Endothelial cell (in vitro differentiated cells): ENCODE data around the gene PDIA5. TPM values are rescaled to one million over a fixed set of nuclear protein-coding genes. Genes with fewer than 3 reads are reported as not detected.

Experiments used
- DNase-seq: peaks from one replicate; pipeline ENCODE4 v3.0.0; 2021; ENCODE audit warnings: low spot score
- H3K27ac Mint-ChIP-seq: one replicate; pipeline ENCODE4 v1.8.0; 2021; ENCODE audit warnings: mixed read lengths, inconsistent platforms; ENCODE audit not compliant: unreplicated experiment
- H3K27me3 Mint-ChIP-seq: one replicate; pipeline ENCODE4 v1.8.0; 2021; ENCODE audit warnings: mild to moderate bottlenecking, moderate library complexity, mixed read lengths, inconsistent platforms; ENCODE audit not compliant: unreplicated experiment
- H3K36me3 Mint-ChIP-seq: one replicate; pipeline ENCODE4 v1.8.0; 2021; ENCODE audit warnings: mild to moderate bottlenecking, low read depth, mixed read lengths, inconsistent platforms; ENCODE audit not compliant: unreplicated experiment
- H3K4me1 Mint-ChIP-seq: one replicate; pipeline ENCODE4 v1.8.0; 2021; ENCODE audit warnings: mild to moderate bottlenecking, mixed read lengths, inconsistent platforms; ENCODE audit not compliant: unreplicated experiment
- H3K4me3 Mint-ChIP-seq: one replicate; pipeline ENCODE4 v1.8.0; 2021; ENCODE audit warnings: mild to moderate bottlenecking, mixed read lengths, inconsistent platforms; ENCODE audit not compliant: unreplicated experiment
- H3K9me3 Mint-ChIP-seq: one replicate; pipeline ENCODE4 v1.8.0; 2021; ENCODE audit warnings: mixed read lengths, inconsistent platforms; ENCODE audit not compliant: unreplicated experiment
- CTCF ChIP-seq: fragments of 200-600 bp; sonication (generic); IDR thresholded peaks from one replicate; pipeline ENCODE4 v1.5.0; 2021; ENCODE audit warnings: antibody characterized with exemption; ENCODE audit not compliant: unreplicated experiment
- total RNA-seq: library from RNA; stranded (reverse); fragmentation: NEBNext Ultra II Directional; extraction: Animal tissue kit (Norgen Biotek cat#: 25700); gene quantifications from one replicate; pipeline ENCODE4 v1.2.1, GENCODE V29; 2021; ENCODE audit not compliant: unreplicated experiment

Gene PDIA5
- total RNA-seq, 1 donor from 2014 or later = 32.8 TPM

- no peak for DNase-seq
Observed at GRCh38 chr3:123070510-123070909, 3.7 kb downstream of the PDIA5 start.

GRCh38 chr3:123071146-123071545 is 4.3 kb downstream of the PDIA5 start:
- H3K27me3 Mint-ChIP-seq = peaks cover 9% of the 10 kb centered on the region
- no peak for DNase-seq
- H3K4me3 Mint-ChIP-seq = no peak overlapping the region
- H3K9me3 Mint-ChIP-seq = no peaks in the 10 kb centered on the region
- peaks cover 12% of the 10 kb centered on the region for H3K4me1 Mint-ChIP-seq
- no peak overlapping the region for H3K27ac Mint-ChIP-seq
- H3K36me3 Mint-ChIP-seq = no peaks in the 10 kb centered on the region
- no peak for TF ChIP-seq CTCF

More at GRCh38 chr3:123070510-123070909, 3.7 kb downstream of the PDIA5 start:
- peaks cover 12% of the 10 kb centered on the region for H3K4me1 Mint-ChIP-seq
- TF ChIP-seq CTCF = no peak
- H3K9me3 Mint-ChIP-seq = no peaks in the 10 kb centered on the region
- H3K27ac Mint-ChIP-seq = no peak overlapping the region
- no peaks in the 10 kb centered on the region for H3K36me3 Mint-ChIP-seq
- peaks cover 11% of the 10 kb centered on the region for H3K27me3 Mint-ChIP-seq
- no peak overlapping the region for H3K4me3 Mint-ChIP-seq

- Mint-ChIP-seq H3K36me3 (no peaks in the 10 kb centered on the region), H3K9me3 (no peaks in the 10 kb centered on the region), H3K27me3 (peaks cover 6% of the 10 kb centered on the region), H3K4me1 (peaks cover 12% of the 10 kb centered on the region), H3K27ac (no peak overlapping the region), H3K4me3 (no peak overlapping the region)
- TF ChIP-seq CTCF = no peak
- DNase-seq = no peak
Observed at GRCh38 chr3:123071581-123071980, 4.8 kb downstream of the PDIA5 start.

- no peak for TF ChIP-seq CTCF
- H3K9me3 Mint-ChIP-seq = no peaks in the 10 kb centered on the region
- H3K36me3 Mint-ChIP-seq = no peaks in the 10 kb centered on the region
- H3K4me3 Mint-ChIP-seq = no peak overlapping the region
- H3K4me1 Mint-ChIP-seq = peaks cover 12% of the 10 kb centered on the region
- no peak for DNase-seq
- no peak overlapping the region for H3K27ac Mint-ChIP-seq
- peaks cover 5% of the 10 kb centered on the region for H3K27me3 Mint-ChIP-seq
Observed at GRCh38 chr3:123072152-123072551, 5.3 kb downstream of the PDIA5 start.

GRCh38 chr3:123072564-123072963 is 5.7 kb downstream of the PDIA5 start:
- no peak overlapping the region for H3K27ac Mint-ChIP-seq
- H3K9me3 Mint-ChIP-seq = no peaks in the 10 kb centered on the region
- peaks cover 12% of the 10 kb centered on the region for H3K4me1 Mint-ChIP-seq
- H3K27me3 Mint-ChIP-seq = peaks cover 5% of the 10 kb centered on the region
- H3K36me3 Mint-ChIP-seq = no peaks in the 10 kb centered on the region
- DNase-seq = no peak
- no peak overlapping the region for H3K4me3 Mint-ChIP-seq
- TF ChIP-seq CTCF = no peak
